ENCODE results near the gene ACSL1. TPM values are rescaled to one million over a fixed set of nuclear protein-coding genes. Genes with fewer than 3 reads are reported as not detected.

Gene ACSL1
- total RNA-seq, 1 experiment from 2014 or later = 12.5 TPM

GRCh38 chr4:184776821-184777220 is 48.9 kb downstream of the ACSL1 start:
- Histone ChIP-seq H2AFZ (ENCODE audit: low read depth, low read length, poor library complexity, severe bottlenecking) (no peak overlapping the region), H3K27ac (ENCODE audit: low read depth, low read length) (no peak overlapping the region), H3K79me2 (ENCODE audit: insufficient read depth, low read length) (no peaks in the 10 kb centered on the region), H3K9me3 (ENCODE audit: control insufficient read depth in 1 of 2, insufficient read depth in 1 of 2, low read depth in 1 of 2, low read length in 2 of 2) (no peaks in the 10 kb centered on the region), H4K20me1 (ENCODE audit: insufficient read depth) (no peaks in the 10 kb centered on the region), H3K27me3 (ENCODE audit: insufficient read depth, low read length) (no peaks in the 10 kb centered on the region), H3K4me1 (ENCODE audit: control insufficient read depth in 1 of 2, insufficient read depth in 2 of 2, low read length in 2 of 2) (no peaks in the 10 kb centered on the region), H3K36me3 (ENCODE audit: control insufficient read depth in 1 of 2, insufficient read depth in 2 of 2, low read length in 2 of 2) (no peaks in the 10 kb centered on the region), H3K4me3 (replicated peaks in 1 of 2; ENCODE audit: low read depth in 1 of 2, low read length in 2 of 2) (no peak overlapping the region), H3K4me2 (ENCODE audit: low read length) (no peak overlapping the region), H3K9ac (ENCODE audit: low read length) (no peak overlapping the region), H3K9me2 (ENCODE audit: insufficient read depth) (no peaks in the 10 kb centered on the region)
- ChIA-PET CTCF (no interaction called here), RAD21 (ENCODE audit: low non-redundant PET in 1 of 2, low total read pairs in 2 of 2, uncharacterized antibody in 2 of 2, unreplicated experiment in 2 of 2) (no interaction called here), POLR2A (no interaction called here)
- no peak for DNase-seq (ENCODE audit: low read depth, low spot score)
- no peak for ATAC-seq
- intact Hi-C loops (cut with micrococcal nuclease) = no loop called here
- BruUV-seq (replicated peaks) = no TSS peak
- TF ChIP-seq MAX (IDR thresholded peaks at IDR 0.05) = no peak
- TF ChIP-seq ZNF274 (IDR thresholded peaks at IDR 0.05; ENCODE audit: low read depth, low read length) = no peak

GRCh38 chr4:184775854-184776555 is 49.8 kb downstream of the ACSL1 start:
- Histone ChIP-seq H3K4me1 (ENCODE audit: control insufficient read depth in 1 of 2, insufficient read depth in 2 of 2, low read length in 2 of 2) (no peaks in the 10 kb centered on the region), H3K4me2 (ENCODE audit: low read length) (no peak overlapping the region), H4K20me1 (ENCODE audit: insufficient read depth) (no peaks in the 10 kb centered on the region), H3K9me2 (ENCODE audit: insufficient read depth) (no peaks in the 10 kb centered on the region), H3K36me3 (ENCODE audit: control insufficient read depth in 1 of 2, insufficient read depth in 2 of 2, low read length in 2 of 2) (no peaks in the 10 kb centered on the region), H3K27ac (ENCODE audit: low read depth, low read length) (no peak overlapping the region), H3K27me3 (ENCODE audit: insufficient read depth, low read length) (no peaks in the 10 kb centered on the region), H3K9me3 (ENCODE audit: control insufficient read depth in 1 of 2, insufficient read depth in 1 of 2, low read depth in 1 of 2, low read length in 2 of 2) (no peaks in the 10 kb centered on the region), H3K4me3 (replicated peaks in 1 of 2; ENCODE audit: low read depth in 1 of 2, low read length in 2 of 2) (no peak overlapping the region), H3K79me2 (ENCODE audit: insufficient read depth, low read length) (no peaks in the 10 kb centered on the region), H2AFZ (ENCODE audit: low read depth, low read length, poor library complexity, severe bottlenecking) (no peak overlapping the region), H3K9ac (ENCODE audit: low read length) (no peak overlapping the region)
- intact Hi-C loops (cut with micrococcal nuclease) = no loop called here
- no peak for ATAC-seq
- ChIA-PET CTCF (no interaction called here), RAD21 (ENCODE audit: low non-redundant PET in 1 of 2, low total read pairs in 2 of 2, uncharacterized antibody in 2 of 2, unreplicated experiment in 2 of 2) (no interaction called here), POLR2A (no interaction called here)
- no TSS peak for BruUV-seq (replicated peaks)
- TF ChIP-seq CBX3 (IDR thresholded peaks at IDR 0.05; ENCODE audit: low read depth) = no peak
- no peak for TF ChIP-seq FOSL1 (IDR thresholded peaks at IDR 0.05; ENCODE audit: low read depth)
- TF ChIP-seq, protein P1, sequence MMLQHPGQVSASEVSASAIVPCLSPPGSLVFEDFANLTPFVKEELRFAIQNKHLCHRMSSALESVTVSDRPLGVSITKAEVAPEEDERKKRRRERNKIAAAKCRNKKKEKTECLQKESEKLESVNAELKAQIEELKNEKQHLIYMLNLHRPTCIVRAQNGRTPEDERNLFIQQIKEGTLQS (IDR thresholded peaks at IDR 0.05) = no peak
- no peak for DNase-seq (ENCODE audit: low read depth, low spot score)
